ENCODE results near the gene LOC101059915.
"Not testable (repeated sequence)": the region's sequence is repeated elsewhere in the genome, so short reads cannot be mapped to it uniquely, and the experiment has no call there.

The LOC101059915 gene

GRCh38 chrX:71675636-71676035, 8.3 kb downstream of the LOC101059915 start:
- not testable (repeated sequence) for DNase-seq (ENCODE audit: low spot score)

- not testable (repeated sequence) for DNase-seq (ENCODE audit: low spot score)
These were observed 8.9 kb downstream of the LOC101059915 start for GRCh38 chrX:71676068-71676795.

- not testable (repeated sequence) for DNase-seq (ENCODE audit: low spot score)
These were observed 9.8 kb downstream of the LOC101059915 start for GRCh38 chrX:71677195-71677594.

GRCh38 chrX:71679575-71680207, 12.3 kb downstream of the LOC101059915 start:
- DNase-seq (ENCODE audit: low spot score) = no peak

- DNase-seq (ENCODE audit: low spot score) = not testable (repeated sequence)
These were observed 29.5 kb downstream of the LOC101059915 start for GRCh38 chrX:71696641-71697465.

GRCh38 chrX:71697466-71698298, 30.3 kb downstream of the LOC101059915 start:
- DNase-seq (ENCODE audit: low spot score) = not testable (repeated sequence)

GRCh38 chrX:71698299-71699022, 31.1 kb downstream of the LOC101059915 start:
- DNase-seq (ENCODE audit: low spot score) = not testable (repeated sequence)

GRCh38 chrX:71699023-71699344, 31.6 kb downstream of the LOC101059915 start:
- DNase-seq (ENCODE audit: low spot score) = not testable (repeated sequence)

GRCh38 chrX:71702853-71703252, 35.5 kb downstream of the LOC101059915 start:
- DNase-seq (ENCODE audit: low spot score) = not testable (repeated sequence)

- not testable (repeated sequence) for DNase-seq (ENCODE audit: low spot score)
These were observed 46.7 kb downstream of the LOC101059915 start for GRCh38 chrX:71714064-71714463.

- not testable (repeated sequence) for DNase-seq (ENCODE audit: low spot score)
These were observed 48.2 kb downstream of the LOC101059915 start for GRCh38 chrX:71715551-71715950.

- DNase-seq (ENCODE audit: low spot score) = not testable (repeated sequence)
These were observed 49.0 kb downstream of the LOC101059915 start for GRCh38 chrX:71716323-71716722.

GRCh38 chrX:71718185-71718584, 50.8 kb downstream of the LOC101059915 start, which contains the start of gene CXorf49:
Gene CXorf49 (minus strand): TSS chrX:71718285. CDS start chrX:71718151, 134 bp downstream.
- DNase-seq (ENCODE audit: low spot score) = not testable (repeated sequence)

GRCh38 chrX:71719195-71719594, 51.8 kb downstream of the LOC101059915 start:
- not testable (repeated sequence) for DNase-seq (ENCODE audit: low spot score)

- not testable (repeated sequence) for DNase-seq (ENCODE audit: low spot score)
These were observed 53.0 kb downstream of the LOC101059915 start for GRCh38 chrX:71720289-71720886.
